Nephron (organoid): Measurements from ENCODE around the gene ZNF443.
"Not testable (repeated sequence)": the region's sequence is repeated elsewhere in the genome, so short reads cannot be mapped to it uniquely, and the experiment has no call there.

ENCODE experiments used
- H3K27ac Mint-ChIP-seq, 3 experiments: 2 replicates each; pipeline ENCODE4 v1.8.0; 2020; ENCODE audit warnings: mixed read lengths in 3 of 3, mild to moderate bottlenecking in 2 of 3, moderate library complexity in 1 of 3
- H3K27me3 Mint-ChIP-seq: 2 replicates; pipeline ENCODE4 v1.8.0; 2021; ENCODE audit warnings: low read depth, mild to moderate bottlenecking, moderate library complexity, mixed read lengths
- H3K36me3 Mint-ChIP-seq: 2 replicates; pipeline ENCODE4 v1.8.0; 2020; ENCODE audit warnings: low read depth, mixed read lengths
- H3K4me1 Mint-ChIP-seq: 2 replicates; pipeline ENCODE4 v1.8.0; 2020; ENCODE audit warnings: mixed read lengths
- H3K4me3 Mint-ChIP-seq, 3 experiments: 2 replicates each; pipeline ENCODE4 v1.8.0; 2020; ENCODE audit warnings: mild to moderate bottlenecking in 3 of 3, mixed read lengths in 3 of 3, moderate library complexity in 2 of 3
- H3K9me3 Mint-ChIP-seq: 2 replicates; pipeline ENCODE4 v1.8.0; 2020; ENCODE audit warnings: mixed read lengths
- TF ChIP-seq, protein P1 (sequence below), 3 experiments: fragments of 200-600 bp; sonication (generic); IDR thresholded peaks; one replicate each; pipeline ENCODE4 v1.5.0; 2021; ENCODE audit warnings: antibody characterized with exemption in 3 of 3; ENCODE audit not compliant: unreplicated experiment in 3 of 3

ZNF443 gene

DNA sequence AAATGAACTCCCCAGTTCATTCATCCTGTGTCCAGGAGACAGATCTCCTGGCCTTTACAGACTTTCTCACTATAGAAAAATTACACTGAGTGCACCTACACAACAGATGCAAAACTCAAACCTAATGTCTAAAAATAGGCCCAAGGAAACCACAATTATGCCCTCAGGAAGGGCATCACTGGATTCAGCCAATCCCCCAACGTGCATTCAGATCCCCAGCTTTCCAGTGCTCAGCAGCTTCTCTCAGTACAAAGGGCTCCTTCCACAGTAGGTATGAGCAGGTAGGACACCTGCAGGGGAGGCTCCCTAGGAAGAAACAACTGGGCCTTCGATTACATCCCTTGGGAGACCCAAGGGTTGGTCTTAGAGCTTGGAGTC, 41.7 kb upstream of the ZNF443 start:
- peaks cover 26% of the 10 kb centered on the region for H3K9me3 Mint-ChIP-seq
- TF ChIP-seq, protein P1, sequence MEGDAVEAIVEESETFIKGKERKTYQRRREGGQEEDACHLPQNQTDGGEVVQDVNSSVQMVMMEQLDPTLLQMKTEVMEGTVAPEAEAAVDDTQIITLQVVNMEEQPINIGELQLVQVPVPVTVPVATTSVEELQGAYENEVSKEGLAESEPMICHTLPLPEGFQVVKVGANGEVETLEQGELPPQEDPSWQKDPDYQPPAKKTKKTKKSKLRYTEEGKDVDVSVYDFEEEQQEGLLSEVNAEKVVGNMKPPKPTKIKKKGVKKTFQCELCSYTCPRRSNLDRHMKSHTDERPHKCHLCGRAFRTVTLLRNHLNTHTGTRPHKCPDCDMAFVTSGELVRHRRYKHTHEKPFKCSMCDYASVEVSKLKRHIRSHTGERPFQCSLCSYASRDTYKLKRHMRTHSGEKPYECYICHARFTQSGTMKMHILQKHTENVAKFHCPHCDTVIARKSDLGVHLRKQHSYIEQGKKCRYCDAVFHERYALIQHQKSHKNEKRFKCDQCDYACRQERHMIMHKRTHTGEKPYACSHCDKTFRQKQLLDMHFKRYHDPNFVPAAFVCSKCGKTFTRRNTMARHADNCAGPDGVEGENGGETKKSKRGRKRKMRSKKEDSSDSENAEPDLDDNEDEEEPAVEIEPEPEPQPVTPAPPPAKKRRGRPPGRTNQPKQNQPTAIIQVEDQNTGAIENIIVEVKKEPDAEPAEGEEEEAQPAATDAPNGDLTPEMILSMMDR (IDR thresholded peaks at IDR 0.05; ENCODE audit: unreplicated experiment in 3 of 3), result no peak
- peaks cover 41% of the 10 kb centered on the region for H3K36me3 Mint-ChIP-seq
- H3K27ac Mint-ChIP-seq, result peak overlapping the region in 1 of 3 experiments; percentile 33
- peaks cover 26% of the 10 kb centered on the region for H3K4me1 Mint-ChIP-seq
- peak overlapping the region; percentile 27 to 78 (median 68) for H3K4me3 Mint-ChIP-seq
- H3K27me3 Mint-ChIP-seq, result no peaks in the 10 kb centered on the region

DNA sequence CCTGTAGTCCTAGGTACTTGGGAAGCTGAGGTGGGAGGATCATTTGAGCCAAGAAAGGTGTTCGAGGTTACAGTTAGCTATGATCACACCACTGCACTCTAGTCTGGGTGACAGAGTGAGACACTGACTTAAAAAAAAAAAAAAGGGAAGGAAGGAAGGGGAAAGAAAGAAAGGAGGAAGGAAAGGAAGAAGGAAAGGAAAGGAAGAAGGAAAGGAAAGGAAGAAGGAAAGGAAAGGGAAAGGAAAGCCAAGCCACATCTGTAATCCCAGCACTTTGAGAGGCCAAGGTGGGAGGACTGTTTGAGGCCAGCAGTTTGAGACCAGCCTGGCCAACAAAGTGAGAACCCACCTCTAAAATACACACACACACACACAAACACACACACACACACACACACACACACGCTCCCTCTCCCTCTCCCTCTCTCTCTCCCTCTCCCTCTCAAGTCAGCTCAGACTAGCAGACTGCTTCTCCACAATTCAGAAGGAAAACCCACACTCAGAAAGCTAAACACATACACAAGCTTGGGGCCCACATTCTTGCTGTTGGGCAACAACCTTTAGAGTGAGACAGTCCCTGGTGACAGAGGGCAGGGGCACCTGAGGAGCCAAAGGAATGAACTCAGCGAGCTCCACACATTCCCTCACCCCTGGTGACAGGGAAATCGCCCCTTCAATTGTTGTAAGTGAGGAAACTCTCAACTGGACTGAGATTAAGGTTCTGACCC, 41.1 kb upstream of the ZNF443 start:
- Mint-ChIP-seq H3K9me3 (peaks cover 28% of the 10 kb centered on the region), H3K4me1 (peaks cover 26% of the 10 kb centered on the region), H3K27ac (peak overlapping the region in 1 of 3 experiments; percentile 12), H3K27me3 (no peaks in the 10 kb centered on the region), H3K36me3 (peaks cover 43% of the 10 kb centered on the region), H3K4me3 (peak overlapping the region; percentile 69 to 81 (median 78))
- TF ChIP-seq, protein P1 (IDR thresholded peaks at IDR 0.05; ENCODE audit: unreplicated experiment in 3 of 3), result no peak

DNA sequence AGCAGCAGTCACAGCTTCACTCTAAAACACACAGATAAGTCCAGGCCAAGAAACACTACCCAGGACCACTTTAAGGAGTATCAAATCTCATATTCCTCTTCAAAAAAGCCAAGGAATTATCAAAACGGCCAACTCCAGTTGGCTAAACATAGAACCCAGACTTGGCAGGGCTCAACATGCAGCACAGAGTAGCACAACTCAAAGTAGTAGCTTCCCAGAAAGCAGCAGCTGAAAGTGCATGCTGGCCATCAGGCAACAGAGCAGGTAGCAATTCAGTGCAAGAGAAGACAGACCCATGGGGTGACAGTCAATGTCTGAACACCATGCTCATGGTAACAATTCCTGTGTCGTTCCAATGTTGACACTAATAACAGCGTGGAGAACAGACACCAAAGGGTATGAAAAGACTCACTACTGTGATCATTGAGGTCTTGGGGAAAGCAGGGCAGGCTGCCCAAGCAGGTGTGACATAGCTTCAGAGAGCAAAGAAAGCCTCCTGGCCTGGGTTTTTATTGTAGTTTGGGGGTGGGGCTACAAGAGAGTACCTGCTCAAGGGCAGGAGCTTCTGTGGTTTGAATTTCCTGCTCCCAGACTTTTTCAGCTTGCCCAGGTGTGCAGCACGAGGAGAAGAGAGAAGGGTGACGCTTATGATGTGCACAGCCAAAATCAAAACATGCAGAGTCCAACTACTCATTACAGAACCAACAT, 37.6 kb upstream of the ZNF443 start:
- Mint-ChIP-seq H3K4me1 (peaks cover 12% of the 10 kb centered on the region), H3K36me3 (peaks cover 70% of the 10 kb centered on the region), H3K9me3 (peaks cover 54% of the 10 kb centered on the region), H3K27ac (no peak overlapping the region), H3K27me3 (no peaks in the 10 kb centered on the region), H3K4me3 (no peak overlapping the region)
- TF ChIP-seq, protein P1 (IDR thresholded peaks at IDR 0.05; ENCODE audit: unreplicated experiment in 3 of 3), result no peak

DNA sequence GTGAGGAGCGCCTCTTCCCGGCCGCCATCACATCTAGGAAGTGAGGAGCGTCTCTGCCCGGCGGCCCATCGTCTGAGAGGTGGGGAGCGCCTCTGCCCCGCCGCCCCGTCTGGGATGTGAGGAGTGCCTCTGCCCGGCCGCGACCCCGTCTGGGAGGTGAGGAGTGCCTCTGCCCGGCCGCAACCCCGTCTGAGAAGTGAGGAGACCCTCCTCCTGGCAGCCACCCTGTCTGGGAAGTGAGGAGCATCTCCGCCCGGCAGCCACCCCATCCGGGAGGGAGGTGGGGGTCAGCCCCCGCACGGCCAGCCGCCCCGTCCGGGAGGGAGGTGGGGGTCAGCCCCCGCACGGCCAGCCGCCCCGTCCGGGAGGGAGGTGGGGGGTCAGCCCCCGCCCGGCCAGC, 26.8 kb upstream of the ZNF443 start:
- H3K27me3 Mint-ChIP-seq, H3K4me3 Mint-ChIP-seq, H3K4me1 Mint-ChIP-seq, H3K27ac Mint-ChIP-seq: not testable (repeated sequence)
- Mint-ChIP-seq H3K36me3 (peaks cover 85% of the 10 kb centered on the region), H3K9me3 (peaks cover 67% of the 10 kb centered on the region)

DNA sequence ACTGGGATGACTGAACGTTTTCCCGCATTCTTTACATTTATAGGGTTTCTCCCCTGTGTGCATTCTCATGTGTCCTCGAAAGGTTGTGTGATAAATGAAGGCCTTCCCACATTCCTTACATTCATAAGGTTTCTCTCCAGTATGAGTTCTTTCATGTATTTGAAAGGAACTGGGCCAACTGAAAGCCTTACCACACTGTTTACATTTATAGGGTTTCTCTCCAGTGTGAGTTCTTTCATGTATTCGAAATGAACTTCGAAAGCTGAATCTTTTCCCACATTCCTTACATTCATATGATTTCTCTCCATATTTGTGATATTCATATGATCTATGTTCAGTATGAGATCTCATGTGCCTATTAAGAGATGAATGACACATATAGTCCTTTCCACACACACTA, 24.4 kb upstream of the ZNF443 start:
- Mint-ChIP-seq H3K27me3 (no peaks in the 10 kb centered on the region), H3K36me3 (peaks cover 89% of the 10 kb centered on the region), H3K9me3 (peaks cover 70% of the 10 kb centered on the region), H3K4me1 (no peaks in the 10 kb centered on the region), H3K4me3 (no peak overlapping the region), H3K27ac (no peak overlapping the region)
- TF ChIP-seq, protein P1 (IDR thresholded peaks at IDR 0.05; ENCODE audit: unreplicated experiment in 3 of 3), result no peak

DNA sequence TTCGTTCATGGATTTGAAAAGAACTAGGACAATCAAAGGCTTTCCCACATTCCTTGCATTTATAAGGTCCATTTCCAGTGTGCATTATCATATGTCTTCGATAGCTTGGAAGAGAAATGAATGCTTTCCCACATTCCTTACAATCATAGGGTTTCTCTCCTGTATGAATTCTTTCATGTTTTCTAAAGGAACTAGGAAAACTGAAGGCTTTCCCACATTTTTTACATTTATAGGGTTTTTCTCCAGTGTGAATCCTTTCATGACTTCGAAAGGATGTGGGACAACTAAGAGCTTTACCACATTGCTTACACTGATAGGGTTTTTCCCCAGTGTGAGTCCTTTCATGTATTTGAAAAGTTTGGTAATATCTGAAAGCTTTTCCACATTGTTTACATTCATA, 23.9 kb upstream of the ZNF443 start:
- Mint-ChIP-seq H3K27me3 (no peaks in the 10 kb centered on the region), H3K27ac (no peak overlapping the region), H3K36me3 (peaks cover 89% of the 10 kb centered on the region), H3K4me1 (no peaks in the 10 kb centered on the region), H3K9me3 (peaks cover 68% of the 10 kb centered on the region), H3K4me3 (no peak overlapping the region)
- TF ChIP-seq, protein P1 (IDR thresholded peaks at IDR 0.05; ENCODE audit: unreplicated experiment in 3 of 3), result no peak

DNA sequence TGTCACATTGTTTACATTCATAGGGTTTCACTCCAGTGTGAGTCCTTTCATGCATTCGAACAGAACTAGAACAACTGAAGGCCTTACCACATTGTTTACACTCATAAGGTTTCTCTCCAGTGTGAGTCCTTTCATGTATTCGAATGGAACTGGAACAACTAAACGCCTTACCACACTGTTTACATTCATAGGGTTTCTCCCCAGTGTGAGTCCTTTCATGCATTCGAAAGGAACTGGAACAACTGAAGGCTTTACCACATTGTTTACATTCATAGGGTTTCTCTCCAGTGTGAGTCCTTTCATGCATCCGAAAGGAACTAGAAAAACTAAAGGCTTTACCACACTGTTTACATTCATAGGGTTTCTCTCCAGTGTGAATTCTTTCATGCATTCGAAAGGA, 23.3 kb upstream of the ZNF443 start:
- H3K27me3 Mint-ChIP-seq, H3K27ac Mint-ChIP-seq, H3K4me1 Mint-ChIP-seq, H3K4me3 Mint-ChIP-seq: not testable (repeated sequence)
- Mint-ChIP-seq H3K36me3 (peaks cover 89% of the 10 kb centered on the region), H3K9me3 (peaks cover 70% of the 10 kb centered on the region)
